D721Med (cell line): ENCODE measurements around the gene TRIM31.

Experiments
- DNase-seq: peaks from one replicate; pipeline ENCODE4 v3.0.0; 2011; ENCODE audit warnings: low spot score; ENCODE audit not compliant: insufficient read length
- FAIRE-seq: peaks from 2 replicates; lab custom pipeline; 2011; peaks lifted over from hg19 to GRCh38; lab: Jason Lieb, UNC
- CTCF ChIP-seq: IDR thresholded peaks from 2 replicates; pipeline ENCODE4 v1.5.1; 2012; ENCODE audit warnings: mild to moderate bottlenecking, control low read depth; ENCODE audit not compliant: insufficient read depth; ENCODE audit errors: missing control alignments

TRIM31 gene

GRCh38 chr6:30135757-30136156 is 22.9 kb upstream of the TRIM31 start, which contains the start of gene TRIM40:
Gene TRIM40 (plus strand): TSS chr6:30136140. CDS start chr6:30137037, 897 bp downstream.
- DNase-seq (no peak), FAIRE-seq (no peak)
- TF ChIP-seq CTCF, result no peak

- no peak for FAIRE-seq
- no peak for TF ChIP-seq CTCF
- no peak for DNase-seq
Observed at GRCh38 chr6:30135147-30135546, 22.3 kb upstream of the TRIM31 start.

- FAIRE-seq, result no peak
Observed at GRCh38 chr6:30131947-30132497, 19.1 kb upstream of the TRIM31 start.

GRCh38 chr6:30130887-30131862 is 18.3 kb upstream of the TRIM31 start:
- TF ChIP-seq CTCF, result peak; percentile 99
- DNase-seq (peak; percentile 46), FAIRE-seq (no peak)

More at GRCh38 chr6:30131947-30132497, 19.1 kb upstream of the TRIM31 start:
- TF ChIP-seq CTCF, result no peak
- no peak for DNase-seq

- no peak for DNase-seq
- TF ChIP-seq CTCF, result no peak
- no peak for FAIRE-seq
Observed at GRCh38 chr6:30130179-30130679, 17.3 kb upstream of the TRIM31 start.

GRCh38 chr6:30129265-30130178 is 16.6 kb upstream of the TRIM31 start:
- TF ChIP-seq CTCF, result no peak
- FAIRE-seq (no peak), DNase-seq (no peak)
